G401 (cell line): Measurements from ENCODE around the gene ELL3. TPM values are rescaled to one million over a fixed set of nuclear protein-coding genes. Genes with fewer than 3 reads are reported as not detected.
"Not testable (repeated sequence)": the region's sequence is repeated elsewhere in the genome, so short reads cannot be mapped to it uniquely, and the experiment has no call there.

Experiments used
- DNase-seq: peaks from one replicate; pipeline ENCODE4 v3.0.0-alpha.2; 2015; ENCODE audit warnings: low spot score
- in situ Hi-C: cut with HindIII; loops from 2 replicates; pipeline ENCODE4 v1.10.0; 2016; ENCODE audit warnings: low sequenced_read_pairs, mixed read lengths
- total RNA-seq: library from RNA; depleted of rRNA; stranded (reverse); fragments of >200 nt; shearing (Covaris generic); gene quantifications from 2 replicates; pipeline ENCODE4 v1.2.3, GENCODE V29; 2014; rRNA removed

Gene ELL3
- total RNA-seq, 1 experiment from 2014 or later: 44.6 TPM

- in situ Hi-C loops: not testable (repeated sequence)
- DNase-seq: peak; percentile 33
Measured at GRCh38 chr15:43746903-43747309, 29.9 kb downstream of the ELL3 start.

GRCh38 chr15:43746245-43746902 is 30.4 kb downstream of the ELL3 start, which contains the start of gene PDIA3:
Gene PDIA3 (plus strand): TSS chr15:43746438. CDS start chr15:43746540, 102 bp downstream.
- peak; percentile 91 for DNase-seq

GRCh38 chr15:43735416-43735815 is 41.4 kb downstream of the ELL3 start:
- DNase-seq: no peak
- in situ Hi-C loops: no loop called here

More at GRCh38 chr15:43746245-43746902, 30.4 kb downstream of the ELL3 start, which contains the start of gene PDIA3:
- in situ Hi-C loops: not testable (repeated sequence)

- DNase-seq, in situ Hi-C loops: not testable (repeated sequence)
Measured at GRCh38 chr15:43728053-43728725, 48.6 kb downstream of the ELL3 start.

- in situ Hi-C loops, DNase-seq: not testable (repeated sequence)
Measured at GRCh38 chr15:43726306-43726705, 50.5 kb downstream of the ELL3 start.

- in situ Hi-C loops: no loop called here
- DNase-seq: no peak
Measured at GRCh38 chr15:43723151-43723550, 53.6 kb downstream of the ELL3 start.

Other genes with a start within 250 kb of the ELL3 start
- gene PPIP5K1, start 186.8 kb downstream of the ELL3 start, total RNA-seq: 11.3 and 50.3 TPM in 2 replicates
- 12.7 and 30.9 TPM in 2 replicates for gene CKMT1B, start 182.9 kb downstream of the ELL3 start, total RNA-seq
- not detected in 2 replicates for gene STRC, start 158.2 kb downstream of the ELL3 start, total RNA-seq
- gene CATSPER2, start 128.1 kb downstream of the ELL3 start, total RNA-seq: 0.43 TPM in 1 of 2 replicates, not detected in the other
- gene CKMT1A, start 83.1 kb downstream of the ELL3 start, total RNA-seq: 3.8 and 14.2 TPM in 2 replicates
- gene PDIA3, start 30.5 kb downstream of the ELL3 start, total RNA-seq: 234 and 317 TPM in 2 replicates
- gene SERF2, start 15.4 kb upstream of the ELL3 start, total RNA-seq: 1,258 and 1,589 TPM in 2 replicates
- gene SERINC4, start 23.3 kb upstream of the ELL3 start, total RNA-seq: not detected in 2 replicates
- 2.2 and 2.6 TPM in 2 replicates for gene HYPK, start 23.6 kb upstream of the ELL3 start, total RNA-seq
- gene MFAP1, start 47.7 kb upstream of the ELL3 start, total RNA-seq: 11.9 and 12.3 TPM in 2 replicates
- 36.1 and 69.1 TPM in 2 replicates for gene WDR76, start 50.0 kb upstream of the ELL3 start, total RNA-seq